Panc1 (cell line): Measurements from ENCODE around the gene TCTN1.
"Not testable (repeated sequence)": the region's sequence is repeated elsewhere in the genome, so short reads cannot be mapped to it uniquely, and the experiment has no call there.

Experiments
- POLR2AphosphoS5 ChIP-seq: IDR thresholded peaks from 2 replicates; pipeline ENCODE4 v1.6.1; 2012; ENCODE audit warnings: mild to moderate bottlenecking, low read depth, low read length, moderate library complexity
- TF ChIP-seq, protein P1 (sequence below): fragments of 450-650 bp; IDR thresholded peaks from 2 replicates; pipeline ENCODE4 v1.5.1; 2017; ENCODE audit warnings: mild to moderate bottlenecking

- TF ChIP-seq, protein P1, sequence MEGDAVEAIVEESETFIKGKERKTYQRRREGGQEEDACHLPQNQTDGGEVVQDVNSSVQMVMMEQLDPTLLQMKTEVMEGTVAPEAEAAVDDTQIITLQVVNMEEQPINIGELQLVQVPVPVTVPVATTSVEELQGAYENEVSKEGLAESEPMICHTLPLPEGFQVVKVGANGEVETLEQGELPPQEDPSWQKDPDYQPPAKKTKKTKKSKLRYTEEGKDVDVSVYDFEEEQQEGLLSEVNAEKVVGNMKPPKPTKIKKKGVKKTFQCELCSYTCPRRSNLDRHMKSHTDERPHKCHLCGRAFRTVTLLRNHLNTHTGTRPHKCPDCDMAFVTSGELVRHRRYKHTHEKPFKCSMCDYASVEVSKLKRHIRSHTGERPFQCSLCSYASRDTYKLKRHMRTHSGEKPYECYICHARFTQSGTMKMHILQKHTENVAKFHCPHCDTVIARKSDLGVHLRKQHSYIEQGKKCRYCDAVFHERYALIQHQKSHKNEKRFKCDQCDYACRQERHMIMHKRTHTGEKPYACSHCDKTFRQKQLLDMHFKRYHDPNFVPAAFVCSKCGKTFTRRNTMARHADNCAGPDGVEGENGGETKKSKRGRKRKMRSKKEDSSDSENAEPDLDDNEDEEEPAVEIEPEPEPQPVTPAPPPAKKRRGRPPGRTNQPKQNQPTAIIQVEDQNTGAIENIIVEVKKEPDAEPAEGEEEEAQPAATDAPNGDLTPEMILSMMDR: peak; percentile 82
- TF ChIP-seq POLR2AphosphoS5: not testable (repeated sequence)
Observed at GRCh38 chr12:110602085-110602814, 11.7 kb upstream of the TCTN1 start.
